ENCODE results near the gene CUTA. TPM values are rescaled to one million over a fixed set of nuclear protein-coding genes. Genes with fewer than 3 reads are reported as not detected.

Gene CUTA
- total RNA-seq, 1 donor from 2014 or later = 74.7 TPM

DNA sequence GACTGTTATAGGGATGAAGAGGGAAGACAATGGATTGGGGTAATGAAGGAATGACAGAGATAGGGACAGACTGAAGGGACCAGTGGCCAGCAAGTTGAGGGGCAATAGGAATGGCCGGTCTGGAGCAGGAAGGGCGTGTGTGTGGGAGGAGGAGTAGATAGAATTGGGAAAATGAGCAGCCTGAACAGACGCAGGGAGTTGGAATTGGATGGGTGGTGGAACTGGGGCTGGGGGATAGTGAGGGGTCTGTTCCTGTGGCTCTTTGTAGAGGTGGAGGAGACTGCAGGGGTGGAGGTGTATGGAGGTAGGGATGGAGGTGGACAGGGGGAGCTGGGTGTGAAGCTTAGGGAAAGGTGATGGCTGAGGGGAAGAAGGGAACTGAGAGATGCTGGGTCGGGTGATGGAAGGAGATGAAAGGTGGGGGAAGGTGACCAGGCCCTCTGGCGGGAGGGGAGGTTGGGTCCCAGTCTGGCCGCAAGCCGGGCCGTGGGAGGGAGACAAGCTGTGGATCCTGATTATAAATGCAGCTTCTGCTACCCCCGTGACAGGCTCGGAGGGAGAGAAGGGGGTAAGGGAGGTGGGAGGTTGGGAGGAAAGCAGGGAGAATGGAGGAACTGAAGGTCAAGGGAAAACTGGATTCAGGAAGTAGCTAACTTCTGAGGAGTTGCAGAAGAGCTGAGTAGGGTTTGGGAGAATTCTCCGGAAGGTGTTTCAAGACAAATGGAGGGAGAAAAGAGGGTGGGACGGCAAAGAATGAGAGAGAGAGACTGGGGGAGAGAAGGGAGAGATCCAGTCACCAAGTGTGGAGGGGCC, 7.2 kb upstream of the CUTA start:
- no peak for DNase-seq (ENCODE audit: low read depth)

GRCh38 chr6:33423777-33424176, 5.9 kb upstream of the CUTA start:
- no peak for DNase-seq (ENCODE audit: low read depth)

DNA sequence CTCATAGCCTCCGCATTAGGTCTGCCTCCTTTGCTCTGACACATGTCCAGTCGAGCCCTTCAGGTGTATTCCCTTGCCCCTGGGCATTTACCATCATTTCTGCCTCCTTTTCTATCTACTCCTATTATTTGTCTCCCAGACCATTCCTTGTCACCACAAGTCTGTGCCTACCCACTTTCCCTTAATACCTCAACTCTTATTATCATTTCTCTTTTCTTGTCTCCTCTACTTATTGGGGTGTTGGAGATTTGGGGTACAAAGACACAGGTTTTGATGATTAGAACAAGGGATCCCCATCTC, 3.4 kb upstream of the CUTA start:
- no peak for DNase-seq (ENCODE audit: low read depth)

DNA sequence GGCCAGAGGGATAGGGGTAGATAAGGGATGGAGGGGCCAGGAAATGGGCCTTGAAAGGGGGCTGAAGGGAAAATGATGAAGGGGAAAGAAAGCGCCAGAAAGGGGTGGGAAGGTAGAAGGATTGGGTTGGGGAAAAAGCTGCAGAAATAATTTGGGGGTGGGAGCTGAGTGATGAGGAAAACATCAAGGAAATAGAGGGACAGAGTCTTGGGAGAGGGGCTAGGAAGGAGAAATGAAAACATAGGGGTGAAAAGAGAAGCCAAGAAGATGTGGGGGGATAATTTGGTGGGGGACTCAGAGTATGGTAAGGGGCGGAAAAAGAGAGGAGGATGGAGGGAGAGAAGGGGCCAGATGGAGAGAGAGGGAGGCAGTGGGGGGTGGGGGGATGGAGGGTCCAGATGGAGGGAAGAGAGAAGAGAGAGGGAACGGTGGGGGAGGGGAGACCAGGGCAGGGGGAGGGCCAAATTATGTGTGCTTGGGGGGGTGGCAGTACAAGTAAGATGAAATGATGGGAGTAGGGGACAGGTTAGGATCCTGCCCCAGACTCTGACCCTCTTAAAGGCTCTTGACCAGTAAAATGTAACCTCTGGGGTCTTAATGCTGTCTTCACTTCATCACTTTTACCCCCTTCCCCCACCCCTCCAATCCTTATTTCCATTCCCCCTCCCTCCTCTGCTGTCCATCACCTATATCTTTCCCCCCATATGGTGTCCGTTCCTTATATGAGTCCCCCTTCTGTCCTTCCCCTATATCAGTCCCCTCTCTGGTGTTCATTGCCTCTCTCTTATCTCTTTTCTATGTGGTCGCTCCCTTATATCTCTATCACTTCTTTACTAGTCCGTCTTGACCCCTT, 2.8 kb upstream of the CUTA start:
- no peak for DNase-seq (ENCODE audit: low read depth)

DNA sequence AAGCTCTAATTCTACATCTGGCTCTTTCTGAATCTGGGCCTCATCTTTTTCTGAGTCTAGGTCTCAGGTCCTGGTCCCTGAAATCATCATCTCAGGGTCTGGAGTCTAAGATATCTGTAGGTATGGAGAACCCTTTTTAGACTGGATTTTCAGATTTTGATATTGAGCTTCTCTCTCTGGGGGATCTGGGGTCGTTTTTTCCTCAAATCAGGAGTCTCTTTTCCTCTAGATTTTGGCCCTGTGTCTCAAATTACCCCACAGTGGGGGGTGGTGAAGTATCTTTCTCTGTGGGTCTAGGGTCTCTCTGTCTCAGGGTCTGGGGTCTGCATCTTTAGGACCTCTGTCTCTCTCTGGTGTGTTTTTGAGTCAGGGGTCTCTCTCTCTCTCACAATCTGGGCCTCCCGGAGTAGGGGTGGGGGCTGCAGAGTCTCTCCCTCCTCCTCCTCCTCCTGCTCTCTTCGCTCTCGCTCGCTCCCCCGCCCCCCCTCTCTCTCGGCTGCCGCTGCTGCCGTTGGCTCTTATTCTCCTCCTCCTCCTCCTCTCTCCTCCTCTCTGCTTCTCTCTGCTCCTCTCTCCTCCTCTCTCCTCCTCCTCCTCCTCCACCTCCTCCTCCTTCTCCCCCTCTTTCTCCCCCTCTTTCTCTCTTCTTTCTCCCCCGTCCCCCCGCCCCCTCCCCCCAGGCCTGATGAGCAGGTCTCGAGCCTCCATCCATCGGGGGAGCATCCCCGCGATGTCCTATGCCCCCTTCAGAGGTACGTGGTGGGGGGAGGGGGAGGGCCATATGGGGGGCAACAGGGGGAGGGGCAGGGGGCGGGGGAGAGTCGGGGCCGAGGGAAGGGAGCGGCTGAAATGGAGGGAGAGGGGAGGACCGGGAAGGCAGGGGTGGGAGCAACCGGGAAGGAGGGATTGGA, 1.9 kb upstream of the CUTA start, which contains the start of gene SYNGAP1:
TSS of gene SYNGAP1 (plus strand) at position 486 of the 911 bp plus-strand sequence. CDS start at position 686, 200 bp downstream.
- no peak for DNase-seq (ENCODE audit: low read depth)

DNA sequence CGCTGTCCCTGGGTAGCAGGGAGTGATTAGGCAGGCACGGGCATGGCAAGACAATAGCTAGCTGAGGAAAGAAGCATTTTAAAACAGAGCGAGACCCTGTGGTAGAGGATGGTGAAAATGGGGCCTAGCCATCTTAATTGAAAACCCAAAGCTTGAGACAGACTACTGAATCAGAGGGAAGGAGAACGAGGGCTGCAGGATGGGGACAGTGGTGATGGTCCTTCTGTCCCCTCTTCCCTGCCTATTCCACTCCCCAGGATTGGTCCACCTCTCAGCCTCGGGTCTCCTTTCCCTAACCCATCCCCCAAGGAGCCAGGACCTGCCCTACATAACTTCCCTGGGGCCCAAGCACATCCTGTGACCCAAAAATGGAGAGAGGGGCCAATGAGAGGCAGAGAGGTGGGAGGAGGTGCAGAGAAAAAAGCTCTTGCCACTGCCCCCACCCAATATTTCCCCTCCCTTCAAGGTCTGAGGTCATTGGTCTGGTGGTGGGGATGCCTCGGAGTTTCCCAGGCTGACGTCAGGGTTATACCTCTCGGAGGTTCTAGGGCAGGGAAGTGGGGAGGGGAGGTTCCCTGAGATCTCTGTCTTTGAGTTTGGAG, 884 bp upstream of the CUTA start:
- DNase-seq (ENCODE audit: low read depth) = no peak

DNA sequence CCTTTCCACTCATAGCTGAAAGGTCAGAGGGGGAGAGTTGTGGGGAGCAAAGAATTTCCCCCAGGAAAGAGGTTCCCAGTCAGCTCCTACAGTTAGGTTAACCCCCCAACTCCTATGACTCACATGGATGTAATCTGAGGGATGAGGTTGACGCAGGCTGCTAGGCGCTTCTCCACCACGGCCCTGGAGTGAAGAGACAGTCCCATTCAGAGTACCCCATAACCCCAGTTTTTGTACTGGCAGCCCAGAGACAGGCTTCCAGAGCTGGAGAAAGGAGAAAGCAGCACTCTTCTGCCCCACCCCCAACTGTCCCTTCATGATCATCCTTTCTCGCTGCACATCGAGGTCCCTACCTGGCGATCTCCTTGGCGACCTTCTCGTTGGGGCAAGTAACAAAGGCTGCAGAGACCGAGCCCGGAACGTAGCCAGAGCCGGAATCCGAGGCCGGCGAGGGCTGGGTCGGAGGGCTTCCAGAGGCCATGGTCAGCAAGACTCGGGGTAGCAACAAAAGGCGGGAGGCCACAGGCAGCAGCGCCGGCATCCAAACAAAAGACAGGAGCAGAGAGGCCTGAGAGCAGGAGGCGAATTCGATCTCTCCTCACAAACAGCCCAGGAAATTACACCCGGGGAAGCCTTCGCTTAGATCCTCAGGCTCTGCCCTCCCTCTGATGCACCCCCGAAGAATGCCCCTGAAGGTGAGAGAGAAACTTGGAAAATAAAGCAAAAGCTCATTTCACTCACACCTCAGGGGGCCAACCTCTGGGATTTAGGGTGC, 592 bp downstream of the CUTA start:
- peak; percentile 73 for DNase-seq (ENCODE audit: low read depth)

- no peak for DNase-seq (ENCODE audit: low read depth)
Measured at GRCh38 chr6:33416386-33417127, 1.4 kb downstream of the CUTA start.

GRCh38 chr6:33415831-33416230, 2.1 kb downstream of the CUTA start:
- no peak for DNase-seq (ENCODE audit: low read depth)

DNA sequence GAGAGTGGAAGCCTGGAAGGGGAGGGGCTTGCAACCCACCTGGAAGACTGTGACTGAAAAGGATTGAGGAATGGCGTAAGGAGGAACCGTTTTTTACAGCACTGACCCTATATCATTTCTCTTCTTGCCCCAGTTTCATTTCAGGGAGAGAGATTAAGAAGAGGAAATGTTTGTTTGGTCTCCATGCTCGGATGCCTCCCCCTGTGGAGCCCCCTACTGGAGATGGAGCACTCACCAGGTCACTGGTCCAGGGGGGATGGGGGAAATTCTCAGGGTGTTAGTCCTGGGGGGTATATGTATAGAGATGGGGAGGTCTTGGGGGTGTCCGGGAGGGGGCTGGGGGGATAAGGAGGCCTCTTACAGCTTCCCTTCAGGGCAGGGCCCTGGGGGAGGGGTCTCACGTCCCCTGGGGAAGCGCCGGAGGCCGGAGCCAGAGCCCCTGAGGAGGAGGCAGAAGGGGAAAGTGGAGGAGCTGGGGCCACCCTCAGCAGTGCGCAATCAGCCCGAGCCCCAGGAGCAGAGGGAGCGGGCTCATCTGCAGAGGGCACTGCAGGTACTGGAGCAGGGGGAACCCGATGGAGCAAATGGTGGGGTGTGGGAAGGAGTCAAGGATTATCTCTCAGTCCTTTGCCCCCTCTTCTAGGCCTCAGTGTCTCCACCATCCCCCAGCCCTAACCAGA, 3.2 kb downstream of the CUTA start:
- DNase-seq (ENCODE audit: low read depth) = no peak

DNA sequence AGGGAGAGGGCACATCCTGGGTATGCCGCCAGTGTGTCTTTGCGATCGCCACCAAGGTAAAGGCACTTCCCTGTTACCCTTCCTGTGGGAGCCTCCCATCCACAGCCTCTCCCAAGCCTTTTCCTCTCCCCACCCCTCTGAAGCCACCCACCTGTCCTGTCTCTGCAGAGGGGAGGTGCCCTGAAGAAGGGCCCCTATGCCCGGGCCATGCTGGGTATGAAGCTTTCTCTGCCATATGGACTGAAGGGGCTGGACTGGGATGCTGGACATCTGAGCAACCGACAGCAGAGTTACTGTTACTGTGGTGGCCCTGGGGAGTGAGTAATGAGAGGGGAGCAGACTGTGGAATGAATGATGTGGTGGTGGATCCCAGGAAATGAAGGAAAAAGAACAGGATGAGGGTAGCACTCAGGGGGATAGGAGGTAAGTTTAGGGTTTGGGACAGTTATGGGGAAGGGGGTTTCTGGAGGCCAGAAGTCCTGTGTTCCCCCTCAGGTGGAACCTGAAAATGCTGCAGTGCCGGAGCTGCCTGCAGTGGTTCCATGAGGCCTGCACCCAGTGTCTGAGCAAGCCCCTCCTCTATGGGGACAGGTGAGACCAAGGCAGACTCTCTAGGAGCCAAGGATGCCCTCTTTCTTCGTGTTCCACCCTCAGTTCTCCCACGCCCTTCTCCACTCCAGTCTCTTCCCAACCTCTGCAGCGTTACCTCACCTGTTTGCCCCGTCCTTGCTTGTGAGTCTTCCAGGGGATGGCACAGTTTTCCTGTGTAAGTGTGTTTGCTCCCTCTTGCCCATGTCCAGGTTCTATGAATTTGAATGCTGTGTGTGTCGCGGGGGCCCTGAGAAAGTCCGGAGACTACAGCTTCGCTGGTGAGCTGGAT, 4.4 kb downstream of the CUTA start:
- DNase-seq (ENCODE audit: low read depth) = no peak

- DNase-seq (ENCODE audit: low read depth) = no peak
Measured at GRCh38 chr6:33412140-33413009, 5.5 kb downstream of the CUTA start.

DNA sequence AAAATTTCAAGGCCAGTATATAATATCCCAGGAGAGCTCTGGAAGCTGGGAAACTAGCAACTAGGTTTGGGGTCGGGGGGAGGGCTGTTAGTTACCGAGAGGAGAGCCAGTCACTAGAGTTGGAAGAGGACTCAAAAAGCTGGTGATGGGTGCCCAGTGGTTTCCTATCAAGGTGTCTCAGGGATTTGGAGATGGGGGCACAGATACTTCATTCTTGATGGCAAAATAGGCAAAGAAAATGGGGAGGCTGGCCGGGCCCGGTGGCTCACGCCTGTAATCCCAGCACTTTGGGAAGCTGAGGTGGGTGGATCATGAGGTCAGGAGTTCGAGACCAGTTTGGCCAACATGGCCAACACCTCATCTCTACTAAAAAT, 6.3 kb downstream of the CUTA start:
- DNase-seq (ENCODE audit: low read depth) = no peak

DNA sequence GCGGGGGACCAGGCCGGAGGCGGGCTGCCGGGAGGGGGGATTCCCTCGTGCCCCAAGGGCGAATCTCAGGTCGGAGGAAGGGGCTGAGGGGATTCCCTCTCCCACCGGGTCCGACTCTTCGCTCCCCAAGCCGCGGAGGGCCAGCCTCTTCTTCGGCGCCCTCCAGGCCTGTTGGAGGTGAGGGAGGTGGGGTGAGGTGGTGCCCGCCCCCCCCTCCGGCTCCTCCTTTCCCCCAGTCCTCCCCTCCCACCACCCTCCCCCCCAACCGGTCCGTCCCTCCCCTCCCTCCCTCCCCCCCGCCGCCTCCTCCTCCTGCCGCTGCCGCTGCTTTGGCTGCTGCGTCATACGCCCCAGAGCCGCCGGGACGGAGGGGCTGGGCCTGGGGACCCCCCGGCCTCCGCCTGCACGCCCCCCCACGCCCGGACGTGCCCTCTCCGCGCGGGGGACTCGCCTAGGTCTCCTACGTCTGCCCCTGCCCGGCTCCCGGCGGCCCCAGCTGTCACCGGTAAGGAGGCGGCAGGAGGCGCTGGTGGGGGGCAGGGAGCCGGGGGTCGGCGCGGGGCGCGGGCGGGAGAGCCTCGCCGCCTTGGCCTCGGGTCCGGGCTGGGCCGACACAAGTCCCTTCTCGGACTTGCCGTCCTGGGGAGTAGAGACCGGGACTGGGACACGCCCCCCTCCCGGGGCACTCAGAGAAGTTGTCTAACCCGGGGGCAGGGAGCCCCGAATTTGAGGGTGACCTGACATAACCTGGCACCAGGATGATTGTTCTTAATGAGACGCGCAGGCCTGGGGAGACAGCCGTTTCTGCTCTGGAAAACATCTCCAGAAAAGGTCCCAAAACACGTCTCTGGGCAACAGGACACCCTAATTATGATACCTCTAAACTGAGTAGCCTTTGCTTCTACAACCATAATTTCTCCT, 6.9 kb downstream of the CUTA start, which contains the start of gene PHF1:
TSS of gene PHF1 (plus strand) at position 304 of the 921 bp plus-strand sequence. CDS start 1,250 bp downstream, outside the sequence.
- DNase-seq (ENCODE audit: low read depth) = peak; percentile 33

DNA sequence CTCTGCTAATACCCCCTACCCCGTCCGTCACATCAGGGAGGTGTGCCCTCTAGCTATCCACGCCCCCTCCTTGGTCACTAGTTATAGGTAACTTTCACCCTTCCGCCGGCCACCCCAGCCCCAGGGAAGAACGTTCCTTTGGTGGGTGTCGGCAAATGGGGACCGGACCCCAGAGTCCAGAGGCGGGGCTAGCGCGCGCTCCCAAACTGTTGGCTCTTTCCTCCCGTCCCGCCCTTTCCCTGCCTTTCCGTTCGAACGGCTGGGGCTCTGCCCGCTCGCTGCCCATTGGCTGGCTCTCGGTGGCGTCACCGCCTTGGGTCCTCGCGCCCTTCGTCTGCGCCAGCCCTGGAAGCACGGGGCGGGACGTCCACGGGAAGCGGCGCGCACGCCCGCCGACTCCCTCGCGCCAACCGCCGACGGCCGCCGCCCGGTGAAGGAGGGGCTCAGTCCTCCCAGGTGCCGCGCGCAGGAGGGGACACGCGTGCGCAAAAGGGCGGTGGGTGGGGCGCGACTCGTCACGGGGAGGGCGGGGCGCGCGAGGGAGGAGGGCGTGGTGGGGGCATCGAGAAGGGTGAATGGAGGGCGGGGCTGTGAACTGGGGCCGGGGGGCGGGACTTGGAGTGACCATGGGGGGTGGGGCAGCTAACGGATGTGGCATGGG, 7.7 kb downstream of the CUTA start:
- DNase-seq (ENCODE audit: low read depth) = peak; percentile 87
